Stomach (tissue), 9 donors: ENCODE data around the gene SLAMF7. TPM values are rescaled to one million over a fixed set of nuclear protein-coding genes. Genes with fewer than 3 reads are reported as not detected.

ENCODE experiments used
- DNase-seq, 2 donors: peaks; one replicate each; pipeline versions ENCODE4 v3.0.0 to v3.0.0-alpha.2; 2013 to 2019
- H3K27ac ChIP-seq, 5 donors: fragments of 200-600 bp in 4 of 5; sonication (generic) in 4 of 5; one replicate each; pipeline ENCODE4 v1.5.1; 2013 to 2019; ENCODE audit warnings: mild to moderate bottlenecking in 1 of 5, moderate library complexity in 1 of 5
- H3K27me3 ChIP-seq, 3 donors: fragments of 200-600 bp; sonication (generic); one replicate each; pipeline ENCODE4 v1.5.1; 2017 to 2019; ENCODE audit warnings: mixed run types in 1 of 3
- H3K36me3 ChIP-seq, 4 donors: fragments of 200-600 bp; sonication (generic); 1 replicate in 3 of 4; 2 replicates in 1 of 4; pipeline ENCODE4 v1.5.1; 2016 to 2019
- H3K4me1 ChIP-seq, 4 donors: fragments of 200-600 bp; sonication (generic); one replicate each; pipeline ENCODE4 v1.5.1; 2016 to 2019
- H3K4me3 ChIP-seq, 4 donors: fragments of 200-600 bp; sonication (generic) in 3 of 4; one replicate each; pipeline ENCODE4 v1.5.1; 2016 to 2019; ENCODE audit warnings: mild to moderate bottlenecking in 1 of 4
- H3K9me3 ChIP-seq, 4 donors: fragments of 200-600 bp; sonication (generic); one replicate each; pipeline ENCODE4 v1.5.1; 2016 to 2019
- CTCF ChIP-seq, 7 experiments: fragments of 450-650 bp in 4 of 7; fragments of 200-600 bp in 3 of 7; sonication (generic) in 3 of 7; IDR thresholded peaks; one replicate each; pipeline ENCODE4 v1.5.1; 2016 to 2019; ENCODE audit warnings: antibody characterized with exemption in 7 of 7, control low read depth in 2 of 7, mild to moderate bottlenecking in 1 of 7
- EP300 ChIP-seq: sonication (generic); formaldehyde crosslinking; IDR thresholded peaks from one replicate; pipeline ENCODE4 v1.6.1; 2017; ENCODE audit warnings: antibody characterized with exemption
- POLR2A ChIP-seq, 4 donors: fragments of 450-650 bp; IDR thresholded peaks; one replicate each; pipeline ENCODE4 v1.6.1; 2016; ENCODE audit warnings: antibody characterized with exemption in 4 of 4, control low read depth in 2 of 4, mild to moderate bottlenecking in 1 of 4, moderate library complexity in 1 of 4
- POLR2AphosphoS5 ChIP-seq, 3 donors: sonication (generic); formaldehyde crosslinking; IDR thresholded peaks; one replicate each; pipeline ENCODE4 v1.6.1; 2016; ENCODE audit warnings: antibody characterized with exemption in 3 of 3
- WGBS, 5 donors: extraction: QIAGEN DNeasy Blood & Tissue Kit in 3 of 5; methylation state at CpG; one replicate each; pipeline versions ENCODE4 v1.1.5 to v1.1.7; 2013 to 2018; 5-methylcytosine and 5-hydroxymethylcytosine counted together
- intact Hi-C: fragments of 100-400 bp; cut with DNase I; formaldehyde crosslinking; loops from one replicate; pipeline ENCODE4 v1.15.1; 2023; ENCODE audit warnings: low total_unique reads
- polyA plus RNA-seq, 3 donors: library from polyadenylated mRNA; stranded (reverse); fragments of 200-250 nt; gene quantifications; one replicate each; pipeline ENCODE4 v1.2.3, GENCODE V29; 2013
- total RNA-seq, 5 donors: library from RNA; depleted of rRNA; stranded (reverse); fragments of >200 nt; gene quantifications; one replicate each; pipeline versions ENCODE4 v1.1.0 to v1.2.3, GENCODE V29; 2014 to 2016
- donor health status: healthy with polysubstance abuse.
- donor health status: Bipolar disorder and iron deficiency.
- donor health status: healthy.

SLAMF7 gene
- total and polyA plus RNA-seq, 8 donors, result 0.45 to 4.2 (median 2.0) TPM; not detected in 1

- 77 to 92% (median 89%) methylated on average over 1 of the region's 1 CpG for WGBS, 5 donors
- no peaks in the 10 kb centered on the region for H3K9me3 ChIP-seq
- H3K27ac ChIP-seq, result no peak overlapping the region
- no peak for DNase-seq
- intact Hi-C loops, result no loop called here
- TF ChIP-seq POLR2A (IDR thresholded peaks at IDR 0.05), result no peak
- TF ChIP-seq CTCF (IDR thresholded peaks at IDR 0.05), result no peak
- no peak for TF ChIP-seq POLR2AphosphoS5 (IDR thresholded peaks at IDR 0.05)
- no peak for TF ChIP-seq EP300
- no peak overlapping the region for H3K4me3 ChIP-seq
- no peaks in the 10 kb centered on the region for H3K36me3 ChIP-seq
- H3K27me3 ChIP-seq, result no peaks in the 10 kb centered on the region
- peaks cover 0 to 7% (median 0%) of the 10 kb centered on the region in 4 donors for H3K4me1 ChIP-seq
These were observed 33.3 kb downstream of the SLAMF7 start for GRCh38 chr1:160772331-160772730.

- WGBS, 5 donors, result 49 to 65% (median 55%) methylated on average over 3 of the region's 3 CpGs
These were observed 34.0 kb downstream of the SLAMF7 start for GRCh38 chr1:160773093-160773492.

GRCh38 chr1:160774886-160775719, 36.1 kb downstream of the SLAMF7 start:
- Histone ChIP-seq H3K27ac (no peak overlapping the region), H3K9me3 (no peaks in the 10 kb centered on the region), H3K27me3 (no peaks in the 10 kb centered on the region), H3K4me1 (peaks cover 0 to 2% (median under 1%) of the 10 kb centered on the region in 4 donors), H3K36me3 (no peaks in the 10 kb centered on the region), H3K4me3 (no peak overlapping the region)
- no peak for DNase-seq
- intact Hi-C loops, result no loop called here
- no peak for TF ChIP-seq CTCF (IDR thresholded peaks at IDR 0.05)
- no peak for TF ChIP-seq POLR2A (IDR thresholded peaks at IDR 0.05)
- no peak for TF ChIP-seq EP300
- no peak for TF ChIP-seq POLR2AphosphoS5 (IDR thresholded peaks at IDR 0.05)
- WGBS, 5 donors, result 43 to 96% (median 67%) methylated on average over 2 of the region's 2 CpGs

More at GRCh38 chr1:160773093-160773492, 34.0 kb downstream of the SLAMF7 start:
- Histone ChIP-seq H3K9me3 (no peaks in the 10 kb centered on the region), H3K27ac (no peak overlapping the region), H3K27me3 (no peaks in the 10 kb centered on the region), H3K36me3 (no peaks in the 10 kb centered on the region), H3K4me1 (peaks cover 0 to 1% (median 0%) of the 10 kb centered on the region in 4 donors), H3K4me3 (no peak overlapping the region)
- no peak for DNase-seq
- TF ChIP-seq EP300 (no peak), POLR2AphosphoS5 (IDR thresholded peaks at IDR 0.05) (no peak), CTCF (IDR thresholded peaks at IDR 0.05) (no peak), POLR2A (IDR thresholded peaks at IDR 0.05) (no peak)
- intact Hi-C loops, result no loop called here

- intact Hi-C loops, result no loop called here
- H3K27ac ChIP-seq, result no peak overlapping the region
- H3K4me3 ChIP-seq, result no peak overlapping the region
- 94 to 100% (median 97%) methylated on average over 1 of the region's 1 CpG for WGBS, 5 donors
- DNase-seq, result no peak
- peaks cover 0 to 11% (median 10%) of the 10 kb centered on the region in 4 donors for H3K4me1 ChIP-seq
- no peak for TF ChIP-seq CTCF (IDR thresholded peaks at IDR 0.05)
- no peak for TF ChIP-seq EP300
- TF ChIP-seq POLR2A (IDR thresholded peaks at IDR 0.05), result no peak
- TF ChIP-seq POLR2AphosphoS5 (IDR thresholded peaks at IDR 0.05), result no peak
- H3K9me3 ChIP-seq, result no peaks in the 10 kb centered on the region
- H3K36me3 ChIP-seq, result no peaks in the 10 kb centered on the region
- no peaks in the 10 kb centered on the region for H3K27me3 ChIP-seq
These were observed 37.1 kb downstream of the SLAMF7 start for GRCh38 chr1:160776178-160776577.
